ENCODE data around the gene CAMKMT.

CAMKMT gene

GRCh38 chr2:44549099-44549471, 187.3 kb downstream of the CAMKMT start:
- DNase-seq (ENCODE audit: low read depth, low spot score), result no peak
- Histone ChIP-seq H3K4me3 (ENCODE audit: insufficient read length, low read depth) (no peak overlapping the region), H3K9ac (ENCODE audit: insufficient read length, low read depth) (no peak overlapping the region), H3K9me3 (ENCODE audit: insufficient read depth, low read length) (no peaks in the 10 kb centered on the region), H3K4me1 (ENCODE audit: insufficient read depth, insufficient read length) (no peaks in the 10 kb centered on the region), H3K27me3 (ENCODE audit: insufficient read depth, insufficient read length) (no peaks in the 10 kb centered on the region), H3K36me3 (ENCODE audit: insufficient read depth, insufficient read length, low read length) (no peaks in the 10 kb centered on the region)
- TF ChIP-seq SUZ12 (IDR thresholded peaks at IDR 0.05; ENCODE audit: extremely low read depth, insufficient read depth, insufficient read length) (no peak), ZNF274 (IDR thresholded peaks at IDR 0.05; ENCODE audit: low read depth, low read length) (no peak), YY1 (IDR thresholded peaks at IDR 0.05; ENCODE audit: insufficient read depth, insufficient read length) (no peak)

- Histone ChIP-seq H3K27me3 (ENCODE audit: insufficient read depth, insufficient read length) (no peaks in the 10 kb centered on the region), H3K4me1 (ENCODE audit: insufficient read depth, insufficient read length) (no peaks in the 10 kb centered on the region), H3K9ac (ENCODE audit: insufficient read length, low read depth) (no peak overlapping the region), H3K4me3 (ENCODE audit: insufficient read length, low read depth) (no peak overlapping the region), H3K36me3 (ENCODE audit: insufficient read depth, insufficient read length, low read length) (no peaks in the 10 kb centered on the region), H3K9me3 (ENCODE audit: insufficient read depth, low read length) (no peaks in the 10 kb centered on the region)
- no peak for TF ChIP-seq SUZ12 (IDR thresholded peaks at IDR 0.05; ENCODE audit: extremely low read depth, insufficient read depth, insufficient read length)
- no peak for TF ChIP-seq ZNF274 (IDR thresholded peaks at IDR 0.05; ENCODE audit: low read depth, low read length)
- TF ChIP-seq YY1 (IDR thresholded peaks at IDR 0.05; ENCODE audit: insufficient read depth, insufficient read length), result no peak
- no peak for DNase-seq (ENCODE audit: low read depth, low spot score)
Observed at GRCh38 chr2:44549856-44550255, 188.1 kb downstream of the CAMKMT start.

- Histone ChIP-seq H3K4me3 (ENCODE audit: insufficient read length, low read depth) (no peak overlapping the region), H3K27me3 (ENCODE audit: insufficient read depth, insufficient read length) (no peaks in the 10 kb centered on the region), H3K36me3 (ENCODE audit: insufficient read depth, insufficient read length, low read length) (no peaks in the 10 kb centered on the region), H3K9ac (ENCODE audit: insufficient read length, low read depth) (no peak overlapping the region), H3K4me1 (ENCODE audit: insufficient read depth, insufficient read length) (no peaks in the 10 kb centered on the region), H3K9me3 (ENCODE audit: insufficient read depth, low read length) (no peaks in the 10 kb centered on the region)
- TF ChIP-seq YY1 (IDR thresholded peaks at IDR 0.05; ENCODE audit: insufficient read depth, insufficient read length), result no peak
- TF ChIP-seq ZNF274 (IDR thresholded peaks at IDR 0.05; ENCODE audit: low read depth, low read length), result no peak
- TF ChIP-seq SUZ12 (IDR thresholded peaks at IDR 0.05; ENCODE audit: extremely low read depth, insufficient read depth, insufficient read length), result no peak
- DNase-seq (ENCODE audit: low read depth, low spot score), result no peak
Observed at GRCh38 chr2:44550561-44550960, 188.8 kb downstream of the CAMKMT start.

- no peak overlapping the region for H3K4me3 ChIP-seq (ENCODE audit: insufficient read length, low read depth)
- no peaks in the 10 kb centered on the region for H3K27me3 ChIP-seq (ENCODE audit: insufficient read depth, insufficient read length)
- H3K9ac ChIP-seq (ENCODE audit: insufficient read length, low read depth), result no peak overlapping the region
- TF ChIP-seq YY1 (IDR thresholded peaks at IDR 0.05; ENCODE audit: insufficient read depth, insufficient read length) (no peak), SUZ12 (IDR thresholded peaks at IDR 0.05; ENCODE audit: extremely low read depth, insufficient read depth, insufficient read length) (no peak), ZNF274 (IDR thresholded peaks at IDR 0.05; ENCODE audit: low read depth, low read length) (no peak)
- H3K4me1 ChIP-seq (ENCODE audit: insufficient read depth, insufficient read length), result no peaks in the 10 kb centered on the region
- no peaks in the 10 kb centered on the region for H3K9me3 ChIP-seq (ENCODE audit: insufficient read depth, low read length)
- DNase-seq (ENCODE audit: low read depth, low spot score), result no peak
- H3K36me3 ChIP-seq (ENCODE audit: insufficient read depth, insufficient read length, low read length), result no peaks in the 10 kb centered on the region
Observed at GRCh38 chr2:44551497-44551896, 189.8 kb downstream of the CAMKMT start.

GRCh38 chr2:44553456-44553855, 191.7 kb downstream of the CAMKMT start:
- H3K4me3 ChIP-seq (ENCODE audit: insufficient read length, low read depth), result no peak overlapping the region
- H3K9ac ChIP-seq (ENCODE audit: insufficient read length, low read depth), result no peak overlapping the region
- no peaks in the 10 kb centered on the region for H3K27me3 ChIP-seq (ENCODE audit: insufficient read depth, insufficient read length)
- H3K4me1 ChIP-seq (ENCODE audit: insufficient read depth, insufficient read length), result no peaks in the 10 kb centered on the region
- H3K36me3 ChIP-seq (ENCODE audit: insufficient read depth, insufficient read length, low read length), result no peaks in the 10 kb centered on the region
- no peak for DNase-seq (ENCODE audit: low read depth, low spot score)
- TF ChIP-seq SUZ12 (IDR thresholded peaks at IDR 0.05; ENCODE audit: extremely low read depth, insufficient read depth, insufficient read length) (no peak), YY1 (IDR thresholded peaks at IDR 0.05; ENCODE audit: insufficient read depth, insufficient read length) (no peak), ZNF274 (IDR thresholded peaks at IDR 0.05; ENCODE audit: low read depth, low read length) (no peak)
- H3K9me3 ChIP-seq (ENCODE audit: insufficient read depth, low read length), result no peaks in the 10 kb centered on the region

GRCh38 chr2:44555700-44556099, 194.0 kb downstream of the CAMKMT start:
- Histone ChIP-seq H3K27me3 (ENCODE audit: insufficient read depth, insufficient read length) (no peaks in the 10 kb centered on the region), H3K9ac (ENCODE audit: insufficient read length, low read depth) (no peak overlapping the region), H3K4me1 (ENCODE audit: insufficient read depth, insufficient read length) (no peaks in the 10 kb centered on the region), H3K9me3 (ENCODE audit: insufficient read depth, low read length) (no peaks in the 10 kb centered on the region), H3K4me3 (ENCODE audit: insufficient read length, low read depth) (no peak overlapping the region), H3K36me3 (ENCODE audit: insufficient read depth, insufficient read length, low read length) (no peaks in the 10 kb centered on the region)
- TF ChIP-seq ZNF274 (IDR thresholded peaks at IDR 0.05; ENCODE audit: low read depth, low read length), result no peak
- no peak for TF ChIP-seq YY1 (IDR thresholded peaks at IDR 0.05; ENCODE audit: insufficient read depth, insufficient read length)
- TF ChIP-seq SUZ12 (IDR thresholded peaks at IDR 0.05; ENCODE audit: extremely low read depth, insufficient read depth, insufficient read length), result no peak
- DNase-seq (ENCODE audit: low read depth, low spot score), result no peak

GRCh38 chr2:44559108-44559507, 197.4 kb downstream of the CAMKMT start:
- Histone ChIP-seq H3K9ac (ENCODE audit: insufficient read length, low read depth) (no peak overlapping the region), H3K4me1 (ENCODE audit: insufficient read depth, insufficient read length) (no peaks in the 10 kb centered on the region), H3K27me3 (ENCODE audit: insufficient read depth, insufficient read length) (no peaks in the 10 kb centered on the region), H3K9me3 (ENCODE audit: insufficient read depth, low read length) (no peaks in the 10 kb centered on the region), H3K36me3 (ENCODE audit: insufficient read depth, insufficient read length, low read length) (no peaks in the 10 kb centered on the region), H3K4me3 (ENCODE audit: insufficient read length, low read depth) (no peak overlapping the region)
- no peak for DNase-seq (ENCODE audit: low read depth, low spot score)
- TF ChIP-seq ZNF274 (IDR thresholded peaks at IDR 0.05; ENCODE audit: low read depth, low read length) (no peak), YY1 (IDR thresholded peaks at IDR 0.05; ENCODE audit: insufficient read depth, insufficient read length) (no peak), SUZ12 (IDR thresholded peaks at IDR 0.05; ENCODE audit: extremely low read depth, insufficient read depth, insufficient read length) (no peak)

- H3K4me1 ChIP-seq (ENCODE audit: insufficient read depth, insufficient read length), result no peaks in the 10 kb centered on the region
- no peaks in the 10 kb centered on the region for H3K9me3 ChIP-seq (ENCODE audit: insufficient read depth, low read length)
- H3K36me3 ChIP-seq (ENCODE audit: insufficient read depth, insufficient read length, low read length), result no peaks in the 10 kb centered on the region
- TF ChIP-seq ZNF274 (IDR thresholded peaks at IDR 0.05; ENCODE audit: low read depth, low read length) (no peak), YY1 (IDR thresholded peaks at IDR 0.05; ENCODE audit: insufficient read depth, insufficient read length) (no peak), SUZ12 (IDR thresholded peaks at IDR 0.05; ENCODE audit: extremely low read depth, insufficient read depth, insufficient read length) (no peak)
- no peak for DNase-seq (ENCODE audit: low read depth, low spot score)
- H3K27me3 ChIP-seq (ENCODE audit: insufficient read depth, insufficient read length), result no peaks in the 10 kb centered on the region
- no peak overlapping the region for H3K9ac ChIP-seq (ENCODE audit: insufficient read length, low read depth)
- H3K4me3 ChIP-seq (ENCODE audit: insufficient read length, low read depth), result no peak overlapping the region
Observed at GRCh38 chr2:44560352-44560751, 198.6 kb downstream of the CAMKMT start.

Data from NT2/D1 (cell line).